GM19395 (cell line): ENCODE data around the gene R3HDM4.

Experiments
- ATAC-seq: cut with Tn5 transposase; IDR thresholded peaks from one replicate; pipeline ENCODE4 v1.9.1; 2021; ENCODE audit warnings: mild to moderate bottlenecking, moderate library complexity; ENCODE audit not compliant: unreplicated experiment

The R3HDM4 gene

DNA sequence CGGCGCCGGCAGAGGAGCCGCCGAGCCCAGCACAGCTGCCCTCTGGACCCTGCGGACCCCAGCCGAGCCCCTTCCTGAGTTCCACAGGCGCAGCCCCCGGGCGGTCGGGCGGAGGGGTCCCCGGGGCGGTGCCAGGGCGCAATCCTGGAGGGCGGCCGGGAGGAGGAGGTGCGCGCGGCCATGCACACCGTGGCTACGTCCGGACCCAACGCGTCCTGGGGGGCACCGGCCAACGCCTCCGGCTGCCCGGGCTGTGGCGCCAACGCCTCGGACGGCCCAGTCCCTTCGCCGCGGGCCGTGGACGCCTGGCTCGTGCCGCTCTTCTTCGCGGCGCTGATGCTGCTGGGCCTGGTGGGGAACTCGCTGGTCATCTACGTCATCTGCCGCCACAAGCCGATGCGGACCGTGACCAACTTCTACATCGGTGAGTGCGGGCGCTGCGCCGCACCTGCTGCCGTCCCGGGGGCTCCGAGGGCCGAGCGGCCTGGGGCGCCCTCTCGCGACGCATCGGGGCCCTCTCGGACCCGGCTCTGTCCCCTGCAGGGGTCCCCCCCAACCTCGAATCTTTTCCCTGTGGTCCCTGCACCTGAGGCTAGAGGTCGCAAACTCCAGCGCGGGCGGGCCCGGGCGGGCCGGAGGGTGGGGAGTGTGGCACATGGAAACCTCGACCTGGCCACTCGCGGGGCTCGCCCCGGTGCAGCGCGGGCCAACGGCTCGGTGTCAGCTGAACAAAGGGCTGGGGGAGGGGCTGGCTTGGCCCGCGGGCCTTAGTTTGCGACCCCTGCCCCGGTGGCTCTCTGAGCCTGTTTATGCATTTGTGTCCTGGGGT, 4.5 kb upstream of the R3HDM4 start, which contains the start of gene KISS1R:
Gene KISS1R, plus strand, starts transcription at position 11 of the 829 bp plus-strand sequence. Its CDS starts 170 bp downstream, at position 181.
- ATAC-seq: no peak

GRCh38 chr19:916645-917322, 3.8 kb upstream of the R3HDM4 start:
- no peak for ATAC-seq

GRCh38 chr19:912181-913079, 589 bp downstream of the R3HDM4 start:
- no peak for ATAC-seq

- ATAC-seq: no peak
These were observed 1.6 kb downstream of the R3HDM4 start for GRCh38 chr19:911197-912033.

- ATAC-seq: no peak
These were observed 5.7 kb downstream of the R3HDM4 start for GRCh38 chr19:907183-907853.

DNA sequence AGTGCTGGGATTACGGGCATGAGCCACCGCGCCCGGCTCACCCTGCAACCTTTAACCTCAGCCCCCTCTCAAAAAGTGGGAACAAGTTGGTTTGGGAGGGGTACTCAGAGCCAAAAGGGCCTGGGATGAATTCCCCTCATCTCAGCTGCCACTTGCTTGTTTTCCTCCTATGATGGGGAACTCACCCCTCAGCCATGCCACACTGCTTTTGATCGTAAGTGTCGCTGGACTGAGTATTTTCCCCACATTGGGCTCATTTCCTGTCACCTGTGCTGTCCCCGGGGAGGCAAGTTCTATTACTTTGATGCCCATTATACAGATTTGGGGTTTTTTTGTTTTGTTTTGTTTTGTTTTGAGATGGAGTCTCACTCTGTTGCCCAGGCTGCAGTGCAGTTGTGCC, 6.5 kb downstream of the R3HDM4 start:
- ATAC-seq: no peak

GRCh38 chr19:904545-904944, 8.5 kb downstream of the R3HDM4 start:
- no peak for ATAC-seq

DNA sequence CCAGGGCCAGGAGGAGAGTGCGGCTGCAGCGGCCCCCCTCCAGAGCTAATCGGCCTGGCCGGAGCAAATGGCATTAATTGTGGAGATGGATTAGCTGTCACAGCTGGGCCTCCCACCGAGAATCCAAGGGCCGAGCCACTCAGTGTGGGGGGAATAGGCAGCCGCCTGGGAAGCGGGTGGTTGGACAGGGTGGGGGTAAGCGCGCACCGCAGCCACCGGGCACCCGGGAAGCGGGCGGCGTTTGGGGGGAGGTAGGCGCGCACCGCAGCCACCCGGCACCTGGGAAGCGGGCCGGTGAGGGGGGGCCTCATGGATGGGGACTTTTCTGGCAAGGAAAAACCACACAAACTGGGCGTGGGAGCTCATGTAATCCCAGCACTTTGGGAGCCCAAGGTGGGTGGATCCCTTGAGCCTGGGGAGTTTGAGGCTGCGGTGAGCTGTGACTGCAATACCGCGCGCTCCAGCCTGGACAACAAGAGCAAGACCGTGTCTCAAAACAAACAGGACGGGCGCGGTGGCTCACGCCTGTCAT, 9.7 kb downstream of the R3HDM4 start:
- ATAC-seq: no peak

DNA sequence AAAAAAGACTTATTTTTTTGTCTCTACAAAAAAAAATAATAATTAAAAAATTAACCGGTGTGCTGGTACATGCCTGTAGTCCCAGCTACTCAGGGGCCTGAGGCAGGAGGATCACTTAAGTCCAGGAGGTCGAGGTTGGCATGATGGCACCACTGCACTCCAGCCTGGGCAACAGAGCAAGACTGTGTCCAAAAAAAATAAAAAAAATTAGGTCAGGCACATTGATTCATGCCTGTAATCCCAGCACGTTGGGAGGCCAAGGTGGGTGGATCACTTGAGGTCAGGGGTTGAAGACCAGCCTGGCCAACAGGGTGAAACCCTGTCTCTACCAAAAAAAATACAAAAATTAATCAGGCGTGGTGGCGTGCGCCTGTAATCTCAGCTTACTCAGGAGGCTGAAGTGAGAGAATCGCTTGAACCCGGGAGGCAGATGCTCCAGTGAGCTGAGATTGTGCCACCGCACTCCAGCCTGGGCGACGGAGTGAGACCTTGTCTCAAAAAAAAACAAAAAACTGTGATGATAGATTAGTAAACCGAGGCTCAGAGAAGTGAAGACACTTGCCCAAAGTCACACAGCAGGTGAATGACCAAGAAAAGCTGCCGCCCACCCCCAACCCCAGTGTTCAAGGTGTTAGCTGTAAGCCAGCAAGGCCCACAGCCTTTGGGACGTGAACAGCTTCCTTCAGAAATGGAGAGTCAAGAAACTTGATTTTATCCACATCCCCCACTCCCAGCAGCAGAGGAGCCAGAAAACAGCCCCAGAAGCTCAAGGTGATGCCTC, 10.4 kb downstream of the R3HDM4 start:
- no peak for ATAC-seq

GRCh38 chr19:902093-902370, 11.0 kb downstream of the R3HDM4 start:
- no peak for ATAC-seq

DNA sequence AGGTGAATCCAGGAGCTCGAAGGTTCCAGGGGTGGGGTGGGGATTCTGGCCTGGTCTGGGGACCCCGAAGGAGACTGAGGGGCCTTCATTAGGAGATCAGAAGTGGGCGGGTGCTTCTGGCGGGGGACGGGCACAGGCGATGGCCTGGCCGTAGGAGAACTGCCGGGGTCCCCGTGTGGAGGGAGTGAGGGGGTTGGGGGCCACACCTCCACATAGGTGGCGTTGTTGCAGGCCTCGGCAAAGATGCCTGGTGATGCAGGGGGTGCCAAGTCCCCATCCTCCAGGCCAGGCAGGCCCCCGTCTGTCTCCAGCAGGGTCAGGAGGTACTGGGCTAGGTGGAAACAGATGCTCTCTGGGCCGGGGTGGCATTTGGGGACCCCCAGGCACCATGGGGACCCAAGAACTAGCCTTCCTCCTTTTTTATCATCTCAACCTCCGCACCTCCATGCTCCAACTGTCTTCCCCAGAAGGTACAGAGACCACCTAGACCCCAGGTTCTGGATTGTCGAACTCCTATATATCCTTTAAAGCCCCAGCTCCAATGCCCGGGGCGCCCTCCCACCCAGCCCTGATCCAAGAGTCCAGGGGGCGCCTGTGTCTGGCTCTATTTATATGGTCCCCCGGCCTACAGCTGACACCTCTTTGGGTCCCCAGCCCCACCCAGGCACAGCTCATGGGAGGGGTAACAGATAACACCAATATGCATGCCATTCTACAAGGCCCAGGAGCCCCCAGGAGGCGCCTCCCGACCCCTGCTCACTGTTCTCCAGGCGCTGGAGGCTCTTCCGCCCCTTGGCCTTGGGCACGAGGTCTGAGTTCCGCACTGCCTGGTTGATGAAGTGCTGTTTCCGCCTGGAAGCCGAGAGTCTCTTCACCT, 11.6 kb downstream of the R3HDM4 start:
- no peak for ATAC-seq

DNA sequence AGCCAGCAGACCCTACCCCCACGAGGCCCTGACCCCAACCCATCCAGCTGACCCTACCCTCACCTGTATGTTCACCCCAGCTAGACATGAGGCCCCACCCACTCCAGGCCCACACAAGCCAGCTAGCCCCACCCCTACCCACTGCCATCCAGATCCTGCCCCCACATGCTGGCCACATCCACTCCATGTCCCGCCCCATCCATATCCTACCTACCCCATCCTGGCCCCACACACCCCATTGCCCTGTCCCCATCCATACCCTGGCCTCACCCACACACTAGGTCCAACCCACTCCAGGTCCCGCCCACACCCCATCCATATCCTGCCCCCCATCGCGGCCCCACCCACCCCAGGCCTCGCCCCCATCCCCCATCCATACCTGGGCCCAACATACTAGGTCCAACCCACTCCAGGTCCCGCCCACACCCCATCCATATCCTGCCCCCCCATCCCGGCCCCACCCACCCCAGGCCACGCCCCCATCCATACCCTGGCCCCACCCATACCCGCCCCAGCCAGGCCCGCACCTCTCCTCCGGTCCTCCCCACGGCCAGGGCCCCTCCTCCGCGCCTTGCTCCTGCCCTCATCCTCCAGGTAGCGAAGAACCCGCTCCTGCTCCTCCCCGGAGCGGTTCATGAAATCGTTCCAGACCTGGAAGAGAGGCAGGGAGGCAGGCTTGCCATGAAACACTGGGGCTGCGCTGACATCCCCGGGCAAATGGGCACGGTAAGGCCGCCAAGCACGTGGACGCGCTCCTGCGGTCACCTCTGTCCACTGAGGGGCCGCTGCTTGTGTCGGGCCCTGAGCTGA, 12.5 kb downstream of the R3HDM4 start:
- ATAC-seq: no peak

DNA sequence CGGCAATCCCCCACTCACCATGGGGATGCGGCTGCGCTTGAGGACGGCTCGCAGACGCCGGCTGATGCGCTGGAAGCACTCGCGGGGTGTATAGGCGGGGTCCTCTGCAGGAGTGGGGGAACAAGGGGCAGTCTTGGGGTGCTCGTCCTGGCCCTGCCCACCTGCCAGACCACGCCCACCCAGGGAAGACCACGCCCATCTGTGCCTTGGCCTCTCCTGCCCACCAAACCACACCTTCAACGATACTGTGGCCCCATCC, 13.0 kb downstream of the R3HDM4 start:
- ATAC-seq: no peak

DNA sequence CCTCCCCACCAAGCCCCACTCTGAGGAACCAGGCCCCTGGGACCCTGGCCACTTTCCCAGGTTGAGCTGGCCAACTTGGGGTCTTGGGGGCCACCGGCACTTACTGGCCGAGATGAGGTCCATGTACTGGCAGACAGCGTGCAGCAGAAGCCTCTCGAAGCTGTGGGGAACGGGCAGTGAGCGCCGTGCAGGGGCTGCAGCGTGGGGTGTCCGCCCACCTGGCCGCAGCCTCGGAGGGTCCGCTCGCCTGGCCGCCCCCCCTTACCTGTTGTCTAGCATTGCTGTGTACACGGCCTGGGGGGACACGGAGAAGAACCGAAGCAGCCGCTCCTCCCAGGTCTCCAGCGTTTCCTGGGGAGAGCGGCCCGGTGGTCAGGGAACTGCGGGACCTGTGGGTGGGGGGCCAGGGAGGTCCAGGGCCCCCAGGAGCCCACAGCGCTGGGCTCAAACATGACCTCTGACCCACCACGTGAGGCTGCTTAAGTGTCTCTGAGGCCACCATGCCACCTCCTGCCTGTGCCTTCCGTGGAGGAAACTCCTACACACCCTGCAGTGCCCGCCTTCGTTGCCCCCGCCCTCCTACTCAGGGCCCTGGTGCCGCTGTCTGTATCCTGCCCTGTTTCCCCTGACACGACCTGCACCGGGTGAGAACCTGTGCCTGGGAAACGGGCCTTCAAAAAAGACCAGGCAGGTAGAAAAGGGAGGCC, 13.5 kb downstream of the R3HDM4 start:
- no peak for ATAC-seq

- ATAC-seq: no peak
These were observed 14.4 kb downstream of the R3HDM4 start for GRCh38 chr19:898663-899062.

DNA sequence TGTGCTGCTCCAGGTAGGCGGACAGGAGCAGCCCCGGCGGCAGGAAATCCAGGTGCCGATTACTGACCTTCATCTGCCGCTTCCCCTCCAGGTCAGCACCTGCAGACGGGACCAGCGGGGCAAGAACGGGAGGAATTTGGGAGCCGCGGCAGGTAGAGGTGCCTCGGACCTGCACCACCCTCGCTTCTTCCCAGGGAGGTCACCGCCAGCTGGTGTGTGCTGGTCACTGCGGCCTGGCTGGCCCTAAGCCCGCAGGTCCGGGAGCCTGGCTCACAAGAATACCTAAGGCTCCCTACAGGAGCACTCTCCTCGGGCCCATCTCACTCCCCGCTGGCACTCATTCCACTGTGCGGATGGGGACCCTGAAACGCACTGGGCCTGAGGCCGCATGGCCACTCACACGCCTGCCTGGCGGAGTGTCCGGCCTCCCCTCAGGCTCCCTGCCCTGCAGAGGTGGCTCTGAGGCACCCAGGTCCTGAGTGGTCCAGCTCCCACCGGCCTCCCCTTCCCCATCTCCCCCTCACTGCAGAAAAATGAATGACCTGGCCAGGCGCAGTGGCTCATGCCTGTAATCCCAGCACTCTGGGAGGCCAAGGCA, 15.5 kb downstream of the R3HDM4 start:
- ATAC-seq: no peak

- ATAC-seq: no peak
These were observed 16.0 kb downstream of the R3HDM4 start for GRCh38 chr19:896999-897398.
